ENCODE results near the gene ZNF423. TPM values are rescaled to one million over a fixed set of nuclear protein-coding genes. Genes with fewer than 3 reads are reported as not detected.

The ZNF423 gene
- polyA plus RNA-seq, 1 donor from 2014 or later: 4.5 TPM

- Histone ChIP-seq H2AFZ (ENCODE audit: low read depth, low read length) (no peak overlapping the region), H3F3A (ENCODE audit: insufficient read depth, low read length, poor library complexity, severe bottlenecking) (no peaks in the 10 kb centered on the region), H3K4me2 (ENCODE audit: low read length) (no peak overlapping the region), H3K4me3 (ENCODE audit: low read length) (no peak overlapping the region), H3K27ac (ENCODE audit: low read length) (no peak overlapping the region), H3K27me3 (ENCODE audit: insufficient read depth, low read depth, low read length) (no peaks in the 10 kb centered on the region), H4K20me1 (ENCODE audit: insufficient read depth) (no peaks in the 10 kb centered on the region), H3K36me3 (ENCODE audit: insufficient read depth, low read length) (no peaks in the 10 kb centered on the region), H3K79me2 (replicated peaks; ENCODE audit: insufficient read depth, low read length) (peaks cover 5% of the 10 kb centered on the region), H3K9ac (ENCODE audit: low read length) (no peak overlapping the region), H3K9me3 (ENCODE audit: low read length) (no peaks in the 10 kb centered on the region), H3K9me2 (ENCODE audit: insufficient read depth, low read length) (no peaks in the 10 kb centered on the region)
- TF ChIP-seq MXI1 (conservative IDR thresholded peaks at IDR 0.05; ENCODE audit: poor library complexity, severe bottlenecking) (no peak), EP300 (conservative IDR thresholded peaks at IDR 0.05; ENCODE audit: poor library complexity, severe bottlenecking) (no peak), RAD21 (conservative IDR thresholded peaks at IDR 0.05) (no peak)
Measured at GRCh38 chr16:49800876-49801275, 55.0 kb downstream of the ZNF423 start.

- peaks cover 9% of the 10 kb centered on the region for H3K79me2 ChIP-seq (replicated peaks; ENCODE audit: insufficient read depth, low read length)
- H3K9ac ChIP-seq (ENCODE audit: low read length): no peak overlapping the region
- H3K27me3 ChIP-seq (ENCODE audit: insufficient read depth, low read depth, low read length): no peaks in the 10 kb centered on the region
- H3K9me2 ChIP-seq (ENCODE audit: insufficient read depth, low read length): no peaks in the 10 kb centered on the region
- H3K27ac ChIP-seq (ENCODE audit: low read length): no peak overlapping the region
- no peak for TF ChIP-seq TAF1 (IDR thresholded peaks at IDR 0.05; ENCODE audit: low read depth)
- TF ChIP-seq REST (IDR thresholded peaks at IDR 0.05; ENCODE audit: borderline replicate concordance): no peak
- no peak for TF ChIP-seq POLR2AphosphoS5 (IDR thresholded peaks at IDR 0.05)
- no peak for TF ChIP-seq RAD21 (conservative IDR thresholded peaks at IDR 0.05)
- TF ChIP-seq MXI1 (conservative IDR thresholded peaks at IDR 0.05; ENCODE audit: poor library complexity, severe bottlenecking): no peak
- TF ChIP-seq CTCF (IDR thresholded peaks at IDR 0.05; ENCODE audit: poor library complexity, severe bottlenecking): no peak
- TF ChIP-seq EP300 (conservative IDR thresholded peaks at IDR 0.05; ENCODE audit: poor library complexity, severe bottlenecking): no peak
- no peak for TF ChIP-seq SMC3 (conservative IDR thresholded peaks at IDR 0.05; ENCODE audit: poor library complexity)
- TF ChIP-seq EZH2 (IDR thresholded peaks at IDR 0.05; ENCODE audit: borderline replicate concordance, insufficient read depth, low read length, poor library complexity, severe bottlenecking): no peak
- H4K20me1 ChIP-seq (ENCODE audit: insufficient read depth): no peaks in the 10 kb centered on the region
- no peak overlapping the region for H3K4me3 ChIP-seq (ENCODE audit: low read length)
- no peaks in the 10 kb centered on the region for H3K36me3 ChIP-seq (ENCODE audit: insufficient read depth, low read length)
- no peaks in the 10 kb centered on the region for H3K9me3 ChIP-seq (ENCODE audit: low read length)
- H3K4me2 ChIP-seq (ENCODE audit: low read length): no peak overlapping the region
- H2AFZ ChIP-seq (ENCODE audit: low read depth, low read length): no peak overlapping the region
- no peaks in the 10 kb centered on the region for H3F3A ChIP-seq (ENCODE audit: insufficient read depth, low read length, poor library complexity, severe bottlenecking)
Measured at GRCh38 chr16:49800441-49800840, 55.5 kb downstream of the ZNF423 start.

GRCh38 chr16:49799172-49799571 lies 56.7 kb downstream of the ZNF423 start:
- H3K9me3 ChIP-seq (ENCODE audit: low read length): no peaks in the 10 kb centered on the region
- no peaks in the 10 kb centered on the region for H4K20me1 ChIP-seq (ENCODE audit: insufficient read depth)
- no peaks in the 10 kb centered on the region for H3F3A ChIP-seq (ENCODE audit: insufficient read depth, low read length, poor library complexity, severe bottlenecking)
- H3K36me3 ChIP-seq (ENCODE audit: insufficient read depth, low read length): no peaks in the 10 kb centered on the region
- no peak for TF ChIP-seq REST (IDR thresholded peaks at IDR 0.05; ENCODE audit: borderline replicate concordance)
- TF ChIP-seq CTCF (IDR thresholded peaks at IDR 0.05; ENCODE audit: poor library complexity, severe bottlenecking): no peak
- no peak for TF ChIP-seq POLR2AphosphoS5 (IDR thresholded peaks at IDR 0.05)
- TF ChIP-seq EP300 (conservative IDR thresholded peaks at IDR 0.05; ENCODE audit: poor library complexity, severe bottlenecking): no peak
- TF ChIP-seq TAF1 (IDR thresholded peaks at IDR 0.05; ENCODE audit: low read depth): no peak
- TF ChIP-seq SMC3 (conservative IDR thresholded peaks at IDR 0.05; ENCODE audit: poor library complexity): no peak
- TF ChIP-seq EZH2 (IDR thresholded peaks at IDR 0.05; ENCODE audit: borderline replicate concordance, insufficient read depth, low read length, poor library complexity, severe bottlenecking): no peak
- TF ChIP-seq MXI1 (conservative IDR thresholded peaks at IDR 0.05; ENCODE audit: poor library complexity, severe bottlenecking): no peak
- H3K9me2 ChIP-seq (ENCODE audit: insufficient read depth, low read length): no peaks in the 10 kb centered on the region
- H2AFZ ChIP-seq (ENCODE audit: low read depth, low read length): no peak overlapping the region
- H3K4me3 ChIP-seq (ENCODE audit: low read length): no peak overlapping the region
- no peak overlapping the region for H3K4me2 ChIP-seq (ENCODE audit: low read length)
- peaks cover 9% of the 10 kb centered on the region for H3K79me2 ChIP-seq (replicated peaks; ENCODE audit: insufficient read depth, low read length)
- no peaks in the 10 kb centered on the region for H3K27me3 ChIP-seq (ENCODE audit: insufficient read depth, low read depth, low read length)
- no peak overlapping the region for H3K9ac ChIP-seq (ENCODE audit: low read length)
- no peak overlapping the region for H3K27ac ChIP-seq (ENCODE audit: low read length)
